ENCODE results near the gene OSTM1. TPM values are rescaled to one million over a fixed set of nuclear protein-coding genes. Genes with fewer than 3 reads are reported as not detected.

The OSTM1 gene
- total and polyA plus RNA-seq, 2 of the 8 experiments (the other 6 are each of a cell fraction or from before 2014, with no cell fraction given) = 17.7 to 26.1 TPM

DNA sequence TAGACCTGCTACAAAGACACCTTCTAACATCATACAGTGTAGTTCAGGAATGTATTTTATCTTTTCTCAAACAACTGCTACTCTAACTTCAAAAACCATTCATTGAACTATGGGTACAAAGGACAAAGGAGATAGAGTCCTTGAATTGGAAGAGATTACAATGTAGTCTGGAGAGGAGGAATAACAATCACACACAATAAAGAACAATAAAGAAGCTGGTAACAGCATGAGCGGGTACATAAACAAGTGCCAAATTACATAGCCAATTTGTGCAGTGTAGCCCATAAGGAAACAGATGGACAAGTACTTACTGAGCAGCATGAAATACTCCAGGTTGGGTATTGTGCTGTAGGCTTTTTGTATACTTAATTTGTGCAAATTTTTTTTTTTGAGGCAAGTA is 44.3 kb downstream of the OSTM1 start (continued):
- no peak for TF ChIP-seq HDAC6 (IDR thresholded peaks at IDR 0.05; ENCODE audit: low read depth, low read length)
